HL-60 (cell line): ENCODE measurements around the gene IL20RB.

Experiments
- GABPA ChIP-seq: IDR thresholded peaks from 2 replicates; pipeline ENCODE4 v1.6.1; 2012; ENCODE audit warnings: low read depth
- POLR2AphosphoS5 ChIP-seq: IDR thresholded peaks from 2 replicates; pipeline ENCODE4 v1.6.1; 2012; ENCODE audit warnings: low read depth
- SPI1 ChIP-seq: IDR thresholded peaks from 2 replicates; pipeline ENCODE4 v1.6.1; 2012; ENCODE audit warnings: low read depth, mild to moderate bottlenecking, borderline replicate concordance
- TF ChIP-seq, protein P1 (sequence below): IDR thresholded peaks from one replicate; pipeline ENCODE4 v1.5.1; 2011; ENCODE audit warnings: low read length, control low read depth, inconsistent platforms; ENCODE audit not compliant: insufficient read depth
- TF ChIP-seq, protein P2 (sequence below): IDR thresholded peaks from 2 replicates; pipeline ENCODE4 v1.6.1; 2012; ENCODE audit warnings: low read depth; ENCODE audit not compliant: insufficient replicate concordance

GRCh38 chr3:136925425-136926190, 32.2 kb upstream of the IL20RB start:
- TF ChIP-seq, protein P1, sequence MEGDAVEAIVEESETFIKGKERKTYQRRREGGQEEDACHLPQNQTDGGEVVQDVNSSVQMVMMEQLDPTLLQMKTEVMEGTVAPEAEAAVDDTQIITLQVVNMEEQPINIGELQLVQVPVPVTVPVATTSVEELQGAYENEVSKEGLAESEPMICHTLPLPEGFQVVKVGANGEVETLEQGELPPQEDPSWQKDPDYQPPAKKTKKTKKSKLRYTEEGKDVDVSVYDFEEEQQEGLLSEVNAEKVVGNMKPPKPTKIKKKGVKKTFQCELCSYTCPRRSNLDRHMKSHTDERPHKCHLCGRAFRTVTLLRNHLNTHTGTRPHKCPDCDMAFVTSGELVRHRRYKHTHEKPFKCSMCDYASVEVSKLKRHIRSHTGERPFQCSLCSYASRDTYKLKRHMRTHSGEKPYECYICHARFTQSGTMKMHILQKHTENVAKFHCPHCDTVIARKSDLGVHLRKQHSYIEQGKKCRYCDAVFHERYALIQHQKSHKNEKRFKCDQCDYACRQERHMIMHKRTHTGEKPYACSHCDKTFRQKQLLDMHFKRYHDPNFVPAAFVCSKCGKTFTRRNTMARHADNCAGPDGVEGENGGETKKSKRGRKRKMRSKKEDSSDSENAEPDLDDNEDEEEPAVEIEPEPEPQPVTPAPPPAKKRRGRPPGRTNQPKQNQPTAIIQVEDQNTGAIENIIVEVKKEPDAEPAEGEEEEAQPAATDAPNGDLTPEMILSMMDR, result no peak
- TF ChIP-seq, protein P2, sequence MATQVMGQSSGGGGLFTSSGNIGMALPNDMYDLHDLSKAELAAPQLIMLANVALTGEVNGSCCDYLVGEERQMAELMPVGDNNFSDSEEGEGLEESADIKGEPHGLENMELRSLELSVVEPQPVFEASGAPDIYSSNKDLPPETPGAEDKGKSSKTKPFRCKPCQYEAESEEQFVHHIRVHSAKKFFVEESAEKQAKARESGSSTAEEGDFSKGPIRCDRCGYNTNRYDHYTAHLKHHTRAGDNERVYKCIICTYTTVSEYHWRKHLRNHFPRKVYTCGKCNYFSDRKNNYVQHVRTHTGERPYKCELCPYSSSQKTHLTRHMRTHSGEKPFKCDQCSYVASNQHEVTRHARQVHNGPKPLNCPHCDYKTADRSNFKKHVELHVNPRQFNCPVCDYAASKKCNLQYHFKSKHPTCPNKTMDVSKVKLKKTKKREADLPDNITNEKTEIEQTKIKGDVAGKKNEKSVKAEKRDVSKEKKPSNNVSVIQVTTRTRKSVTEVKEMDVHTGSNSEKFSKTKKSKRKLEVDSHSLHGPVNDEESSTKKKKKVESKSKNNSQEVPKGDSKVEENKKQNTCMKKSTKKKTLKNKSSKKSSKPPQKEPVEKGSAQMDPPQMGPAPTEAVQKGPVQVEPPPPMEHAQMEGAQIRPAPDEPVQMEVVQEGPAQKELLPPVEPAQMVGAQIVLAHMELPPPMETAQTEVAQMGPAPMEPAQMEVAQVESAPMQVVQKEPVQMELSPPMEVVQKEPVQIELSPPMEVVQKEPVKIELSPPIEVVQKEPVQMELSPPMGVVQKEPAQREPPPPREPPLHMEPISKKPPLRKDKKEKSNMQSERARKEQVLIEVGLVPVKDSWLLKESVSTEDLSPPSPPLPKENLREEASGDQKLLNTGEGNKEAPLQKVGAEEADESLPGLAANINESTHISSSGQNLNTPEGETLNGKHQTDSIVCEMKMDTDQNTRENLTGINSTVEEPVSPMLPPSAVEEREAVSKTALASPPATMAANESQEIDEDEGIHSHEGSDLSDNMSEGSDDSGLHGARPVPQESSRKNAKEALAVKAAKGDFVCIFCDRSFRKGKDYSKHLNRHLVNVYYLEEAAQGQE, result no peak
- TF ChIP-seq GABPA (no peak), SPI1 (no peak), POLR2AphosphoS5 (no peak)
